Measurements from ENCODE around the gene SLC10A7. TPM values are rescaled to one million over a fixed set of nuclear protein-coding genes. Genes with fewer than 3 reads are reported as not detected.

Gene SLC10A7
- total and polyA plus RNA-seq, 2 of the 4 experiments (the other 2 are of a cell fraction) = 5.2 to 8.4 TPM

GRCh38 chr4:146334862-146335449 is 186.8 kb downstream of the SLC10A7 start:
- Histone ChIP-seq H4K20me1 (ENCODE audit: insufficient read depth, low read length) (no peaks in the 10 kb centered on the region), H2BK120ac (ENCODE audit: low read depth, low read length) (0 out of 2 replicates have a peak overlapping the region, but pooled peaks have one; percentile 22), H2BK5ac (ENCODE audit: low read depth, low read length, poor library complexity, severe bottlenecking) (no peak overlapping the region), H2BK20ac (ENCODE audit: low read depth, low read length) (no peak overlapping the region), H3K36me3 (ENCODE audit: control insufficient read depth, insufficient read depth, low read length) (no peaks in the 10 kb centered on the region), H4K8ac (ENCODE audit: low read depth in 2 of 2, low read length in 2 of 2) (no peak overlapping the region), H3K79me1 (ENCODE audit: low read depth in 1 of 2, low read length in 2 of 2) (peaks cover 0 to 5% of the 10 kb centered on the region in 2 experiments; a peak in 1 of 4 replicates), H4K5ac (ENCODE audit: low read depth, low read length) (no peak overlapping the region), H3K4me1 (ENCODE audit: control insufficient read depth, insufficient read depth, low read length) (peaks cover 4% of the 10 kb centered on the region; the same call in 1 of the 2 replicates), H3K27ac (ENCODE audit: insufficient read depth, low read length) (no peak overlapping the region), H2AK5ac (ENCODE audit: low read depth, low read length) (no peak overlapping the region), H2BK15ac (ENCODE audit: low read depth, low read length) (no peak overlapping the region), H3K18ac (ENCODE audit: low read depth, low read length) (no peak overlapping the region), H3K27me3 (ENCODE audit: control insufficient read depth, insufficient read depth, low read length) (no peaks in the 10 kb centered on the region), H2AFZ (replicated peaks; ENCODE audit: low read length, poor library complexity) (no peak overlapping the region), H3K14ac (replicated peaks; ENCODE audit: low read depth, low read length) (0 out of 2 replicates have a peak overlapping the region, but pooled peaks have one; percentile 42), H3K56ac (ENCODE audit: extremely low read depth, insufficient read depth, low read length) (no peak overlapping the region), H4K91ac (ENCODE audit: insufficient read depth, low read depth, low read length) (no peak overlapping the region), H3K4ac (ENCODE audit: low read depth, low read length) (no peak overlapping the region), H3K4me3 (ENCODE audit: insufficient read depth, low read depth, low read length) (no peak overlapping the region), H3K9me1 (ENCODE audit: insufficient read depth, low read length) (peaks cover 4% of the 10 kb centered on the region; the same call in 1 of the 2 replicates), H2AK9ac (replicated peaks; ENCODE audit: low read depth, low read length, poor library complexity) (no peak overlapping the region), H3K4me2 (ENCODE audit: low read depth, low read length) (no peak overlapping the region), H3K23ac (ENCODE audit: low read depth, low read length) (no peak overlapping the region), H3K9ac (ENCODE audit: low read depth, low read length) (no peak overlapping the region), H3K9me3 (ENCODE audit: control insufficient read depth, insufficient read depth, low read length) (no peaks in the 10 kb centered on the region)
- intact Hi-C loops (cut with micrococcal nuclease) (no loop called here), in situ Hi-C loops (cut with MboI; ENCODE audit: low sequenced_read_pairs) (loop anchor here (5.0 to 25.0 kb wide), 3 partner anchors 577 to 1252 kb away; no protein-coding TSS in a partner anchor), dilution Hi-C loops (cut with HindIII; ENCODE audit: low sequenced_read_pairs, unreplicated experiment) (no loop called here)
- BruUV-seq (replicated peaks) = no TSS peak
- no peak for DNase-seq
- 100% methylated on average over 1 of the region's 4 CpGs; no CpG with 5 or more reads in 1 of the 2 experiments for WGBS, 2 experiments (ENCODE audit: extremely low coverage in 2 of 2, insufficient read length in 1 of 2)
- ChIA-PET POLR2A (ENCODE audit: unreplicated experiment) (no interaction called here), CTCF (no interaction called here)
- ATAC-seq (ENCODE audit: low read depth) = no peak
- TF ChIP-seq SMC3 (IDR thresholded peaks at IDR 0.05; ENCODE audit: low read depth, low read length) (no peak), MAFK (IDR thresholded peaks at IDR 0.05; ENCODE audit: low read depth, low read length) (no peak), NFE2L2 (IDR thresholded peaks at IDR 0.05; ENCODE audit: low read depth, low read length) (no peak), POLR2A (IDR thresholded peaks at IDR 0.05; ENCODE audit: low read depth, low read length) (no peak), RCOR1 (IDR thresholded peaks at IDR 0.05; ENCODE audit: insufficient replicate concordance, low read length) (no peak), USF2 (IDR thresholded peaks at IDR 0.05; ENCODE audit: low read depth, low read length) (no peak), RAD21 (IDR thresholded peaks at IDR 0.05; ENCODE audit: low read length) (no peak), FOS (IDR thresholded peaks at IDR 0.05; ENCODE audit: low read depth, low read length) (no peak), MXI1 (IDR thresholded peaks at IDR 0.05; ENCODE audit: borderline replicate concordance, low read depth, low read length) (no peak), BHLHE40 (IDR thresholded peaks at IDR 0.05; ENCODE audit: low read depth, low read length) (no peak)
